Tibial nerve (tissue), 4 donors: ENCODE data around the gene B3GALT5.

Experiments used
- CTCF ChIP-seq, 5 experiments: fragments of 200-600 bp in 3 of 5; fragments of 450-650 bp in 2 of 5; sonication (generic) in 3 of 5; IDR thresholded peaks; one replicate each; pipeline ENCODE4 v1.5.1; 2016 to 2019; ENCODE audit warnings: antibody characterized with exemption in 5 of 5, mild to moderate bottlenecking in 3 of 5, moderate library complexity in 2 of 5
- EP300 ChIP-seq, 2 donors: sonication (generic); formaldehyde crosslinking; IDR thresholded peaks; one replicate each; pipeline ENCODE4 v1.6.1; 2017; ENCODE audit warnings: antibody characterized with exemption in 2 of 2, mild to moderate bottlenecking in 1 of 2
- POLR2A ChIP-seq, 2 donors: fragments of 450-650 bp; IDR thresholded peaks; one replicate each; pipeline ENCODE4 v1.6.1; 2017; ENCODE audit warnings: antibody characterized with exemption in 2 of 2, mild to moderate bottlenecking in 2 of 2, moderate library complexity in 2 of 2

GRCh38 chr21:39656209-39656608, 43.5 kb downstream of the B3GALT5 start:
- TF ChIP-seq CTCF (IDR thresholded peaks at IDR 0.05) (no peak), POLR2A (IDR thresholded peaks at IDR 0.05) (no peak), EP300 (IDR thresholded peaks at IDR 0.05) (no peak)
